Endothelial cell (in vitro differentiated cells): Measurements from ENCODE around the gene TBC1D5. TPM values are rescaled to one million over a fixed set of nuclear protein-coding genes. Genes with fewer than 3 reads are reported as not detected.

ENCODE experiments used
- DNase-seq: peaks from one replicate; pipeline ENCODE4 v3.0.0; 2021; ENCODE audit warnings: low spot score
- H3K27ac Mint-ChIP-seq: one replicate; pipeline ENCODE4 v1.8.0; 2021; ENCODE audit warnings: mixed read lengths, inconsistent platforms; ENCODE audit not compliant: unreplicated experiment
- H3K27me3 Mint-ChIP-seq: one replicate; pipeline ENCODE4 v1.8.0; 2021; ENCODE audit warnings: mild to moderate bottlenecking, moderate library complexity, mixed read lengths, inconsistent platforms; ENCODE audit not compliant: unreplicated experiment
- H3K36me3 Mint-ChIP-seq: one replicate; pipeline ENCODE4 v1.8.0; 2021; ENCODE audit warnings: mild to moderate bottlenecking, low read depth, mixed read lengths, inconsistent platforms; ENCODE audit not compliant: unreplicated experiment
- H3K4me1 Mint-ChIP-seq: one replicate; pipeline ENCODE4 v1.8.0; 2021; ENCODE audit warnings: mild to moderate bottlenecking, mixed read lengths, inconsistent platforms; ENCODE audit not compliant: unreplicated experiment
- H3K4me3 Mint-ChIP-seq: one replicate; pipeline ENCODE4 v1.8.0; 2021; ENCODE audit warnings: mild to moderate bottlenecking, mixed read lengths, inconsistent platforms; ENCODE audit not compliant: unreplicated experiment
- H3K9me3 Mint-ChIP-seq: one replicate; pipeline ENCODE4 v1.8.0; 2021; ENCODE audit warnings: mixed read lengths, inconsistent platforms; ENCODE audit not compliant: unreplicated experiment
- CTCF ChIP-seq: fragments of 200-600 bp; sonication (generic); IDR thresholded peaks from one replicate; pipeline ENCODE4 v1.5.0; 2021; ENCODE audit warnings: antibody characterized with exemption; ENCODE audit not compliant: unreplicated experiment
- total RNA-seq: library from RNA; stranded (reverse); fragmentation: NEBNext Ultra II Directional; extraction: Animal tissue kit (Norgen Biotek cat#: 25700); gene quantifications from one replicate; pipeline ENCODE4 v1.2.1, GENCODE V29; 2021; ENCODE audit not compliant: unreplicated experiment

Gene TBC1D5
- total RNA-seq, 1 donor from 2014 or later: 48.2 TPM

GRCh38 chr3:17320266-17320665 is 422.2 kb downstream of the TBC1D5 start:
- Mint-ChIP-seq H3K27ac (no peak overlapping the region), H3K36me3 (no peaks in the 10 kb centered on the region), H3K9me3 (no peaks in the 10 kb centered on the region), H3K4me1 (peaks cover 13% of the 10 kb centered on the region), H3K4me3 (no peak overlapping the region), H3K27me3 (no peaks in the 10 kb centered on the region)
- DNase-seq: no peak
- no peak for TF ChIP-seq CTCF

- H3K4me3 Mint-ChIP-seq: no peak overlapping the region
- no peaks in the 10 kb centered on the region for H3K36me3 Mint-ChIP-seq
- no peak for DNase-seq
- no peaks in the 10 kb centered on the region for H3K9me3 Mint-ChIP-seq
- no peak for TF ChIP-seq CTCF
- no peak overlapping the region for H3K27ac Mint-ChIP-seq
- peaks cover 17% of the 10 kb centered on the region for H3K4me1 Mint-ChIP-seq
- no peaks in the 10 kb centered on the region for H3K27me3 Mint-ChIP-seq
Observed at GRCh38 chr3:17315897-17316296, 426.5 kb downstream of the TBC1D5 start.

- DNase-seq: no peak
- H3K27me3 Mint-ChIP-seq: no peaks in the 10 kb centered on the region
- TF ChIP-seq CTCF: no peak
- H3K4me3 Mint-ChIP-seq: no peak overlapping the region
- no peaks in the 10 kb centered on the region for H3K36me3 Mint-ChIP-seq
- H3K9me3 Mint-ChIP-seq: no peaks in the 10 kb centered on the region
- H3K4me1 Mint-ChIP-seq: peaks cover 17% of the 10 kb centered on the region
- H3K27ac Mint-ChIP-seq: no peak overlapping the region
Observed at GRCh38 chr3:17314171-17314570, 428.3 kb downstream of the TBC1D5 start.

- Mint-ChIP-seq H3K4me1 (peaks cover 17% of the 10 kb centered on the region), H3K9me3 (no peaks in the 10 kb centered on the region), H3K36me3 (no peaks in the 10 kb centered on the region), H3K27ac (no peak overlapping the region), H3K27me3 (no peaks in the 10 kb centered on the region), H3K4me3 (no peak overlapping the region)
- no peak for DNase-seq
- TF ChIP-seq CTCF: no peak
Observed at GRCh38 chr3:17313746-17314145, 428.7 kb downstream of the TBC1D5 start.

DNA sequence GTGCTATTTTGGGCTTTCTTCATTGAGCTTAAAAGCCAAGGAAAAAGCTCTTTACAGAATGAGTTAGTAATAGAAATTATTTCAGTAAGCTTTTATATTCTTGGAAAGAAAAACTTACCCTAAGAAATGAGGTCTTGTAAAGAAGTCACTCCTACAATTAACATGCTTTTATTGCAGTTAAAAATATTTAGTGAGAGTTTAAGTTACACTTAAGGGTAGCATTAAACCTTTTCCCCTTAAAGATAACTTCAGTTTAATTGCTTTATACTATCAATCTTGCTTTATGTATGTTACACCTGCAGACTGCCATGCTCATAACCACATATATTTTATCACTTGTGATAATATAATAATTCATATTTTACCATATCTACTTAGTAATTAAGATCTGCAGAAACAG is 431.4 kb downstream of the TBC1D5 start:
- no peaks in the 10 kb centered on the region for H3K36me3 Mint-ChIP-seq
- no peak for DNase-seq
- peaks cover 17% of the 10 kb centered on the region for H3K4me1 Mint-ChIP-seq
- no peaks in the 10 kb centered on the region for H3K9me3 Mint-ChIP-seq
- H3K27me3 Mint-ChIP-seq: no peaks in the 10 kb centered on the region
- no peak for TF ChIP-seq CTCF
- H3K4me3 Mint-ChIP-seq: no peak overlapping the region
- no peak overlapping the region for H3K27ac Mint-ChIP-seq
